ENCODE measurements around the gene ARHGAP9. TPM values are rescaled to one million over a fixed set of nuclear protein-coding genes. Genes with fewer than 3 reads are reported as not detected.

ARHGAP9 gene
- total and polyA plus RNA-seq, 2 donors: 2.9 to 5.2 TPM

GRCh38 chr12:57459055-57459749 lies 20.5 kb downstream of the ARHGAP9 start:
- under 1% methylated on average over 24 of the region's 24 CpGs for WGBS
- peak overlapping the region; percentile 61 for H3K4me3 ChIP-seq (ENCODE audit: low read depth, low read length)
- H3K36me3 ChIP-seq (ENCODE audit: insufficient read depth): no peaks in the 10 kb centered on the region
- no peaks in the 10 kb centered on the region for H3K4me1 ChIP-seq (ENCODE audit: insufficient read depth)
- H3K27ac ChIP-seq (ENCODE audit: low read depth): peak overlapping the region; percentile 43
- peak; percentile 92 for DNase-seq (ENCODE audit: extremely low spot score)

DNA sequence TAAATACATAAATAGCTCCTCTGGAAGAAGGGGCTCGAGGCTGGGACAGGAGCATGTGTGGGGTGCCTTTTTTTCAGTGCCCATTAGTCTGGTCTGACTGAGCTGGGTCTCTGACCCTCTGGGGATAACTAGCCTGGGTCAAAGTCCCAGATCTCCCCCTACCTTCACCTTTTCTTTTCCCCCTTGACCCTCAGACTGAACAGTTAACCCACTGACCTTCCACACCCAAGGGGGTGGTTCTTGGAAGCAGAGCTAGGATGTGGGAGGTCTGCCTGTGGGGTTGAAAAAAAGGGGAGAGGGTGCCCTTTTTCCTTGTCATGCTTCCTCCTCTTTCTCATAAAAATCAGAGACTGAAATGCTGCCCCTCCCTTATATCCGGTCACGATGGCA lies 21.0 kb downstream of the ARHGAP9 start:
- H3K36me3 ChIP-seq (ENCODE audit: insufficient read depth): no peaks in the 10 kb centered on the region
- H3K4me1 ChIP-seq (ENCODE audit: insufficient read depth): no peaks in the 10 kb centered on the region
- WGBS: 25% methylated on average over 3 of the region's 3 CpGs
- DNase-seq (ENCODE audit: extremely low spot score): no peak
- H3K4me3 ChIP-seq (ENCODE audit: low read depth, low read length): no peak overlapping the region
- no peak overlapping the region for H3K27ac ChIP-seq (ENCODE audit: low read depth)

- Histone ChIP-seq H3K4me3 (ENCODE audit: low read depth, low read length) (no peak overlapping the region), H3K36me3 (ENCODE audit: insufficient read depth) (no peaks in the 10 kb centered on the region), H3K4me1 (ENCODE audit: insufficient read depth) (no peaks in the 10 kb centered on the region), H3K27ac (ENCODE audit: low read depth) (no peak overlapping the region)
- 89% methylated on average over 6 of the region's 6 CpGs for WGBS
- no peak for DNase-seq (ENCODE audit: extremely low spot score)
Observed at GRCh38 chr12:57456737-57457490, 22.8 kb downstream of the ARHGAP9 start.

DNA sequence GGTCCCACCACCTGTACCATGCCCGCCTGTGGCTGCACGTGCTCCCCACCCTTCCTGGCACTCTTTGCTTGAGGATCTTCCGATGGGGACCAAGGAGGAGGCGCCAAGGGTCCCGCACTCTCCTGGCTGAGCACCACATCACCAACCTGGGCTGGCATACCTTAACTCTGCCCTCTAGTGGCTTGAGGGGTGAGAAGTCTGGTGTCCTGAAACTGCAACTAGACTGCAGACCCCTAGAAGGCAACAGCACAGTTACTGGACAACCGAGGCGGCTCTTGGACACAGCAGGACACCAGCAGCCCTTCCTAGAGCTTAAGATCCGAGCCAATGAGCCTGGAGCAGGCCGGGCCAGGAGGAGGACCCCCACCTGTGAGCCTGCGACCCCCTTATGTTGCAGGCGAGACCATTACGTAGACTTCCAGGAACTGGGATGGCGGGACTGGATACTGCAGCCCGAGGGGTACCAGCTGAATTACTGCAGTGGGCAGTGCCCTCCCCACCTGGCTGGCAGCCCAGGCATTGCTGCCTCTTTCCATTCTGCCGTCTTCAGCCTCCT lies 23.4 kb downstream of the ARHGAP9 start:
- no peak overlapping the region for H3K27ac ChIP-seq (ENCODE audit: low read depth)
- no peak for DNase-seq (ENCODE audit: extremely low spot score)
- H3K36me3 ChIP-seq (ENCODE audit: insufficient read depth): no peaks in the 10 kb centered on the region
- no peak overlapping the region for H3K4me3 ChIP-seq (ENCODE audit: low read depth, low read length)
- WGBS: 38% methylated on average over 15 of the region's 15 CpGs
- H3K4me1 ChIP-seq (ENCODE audit: insufficient read depth): no peaks in the 10 kb centered on the region

DNA sequence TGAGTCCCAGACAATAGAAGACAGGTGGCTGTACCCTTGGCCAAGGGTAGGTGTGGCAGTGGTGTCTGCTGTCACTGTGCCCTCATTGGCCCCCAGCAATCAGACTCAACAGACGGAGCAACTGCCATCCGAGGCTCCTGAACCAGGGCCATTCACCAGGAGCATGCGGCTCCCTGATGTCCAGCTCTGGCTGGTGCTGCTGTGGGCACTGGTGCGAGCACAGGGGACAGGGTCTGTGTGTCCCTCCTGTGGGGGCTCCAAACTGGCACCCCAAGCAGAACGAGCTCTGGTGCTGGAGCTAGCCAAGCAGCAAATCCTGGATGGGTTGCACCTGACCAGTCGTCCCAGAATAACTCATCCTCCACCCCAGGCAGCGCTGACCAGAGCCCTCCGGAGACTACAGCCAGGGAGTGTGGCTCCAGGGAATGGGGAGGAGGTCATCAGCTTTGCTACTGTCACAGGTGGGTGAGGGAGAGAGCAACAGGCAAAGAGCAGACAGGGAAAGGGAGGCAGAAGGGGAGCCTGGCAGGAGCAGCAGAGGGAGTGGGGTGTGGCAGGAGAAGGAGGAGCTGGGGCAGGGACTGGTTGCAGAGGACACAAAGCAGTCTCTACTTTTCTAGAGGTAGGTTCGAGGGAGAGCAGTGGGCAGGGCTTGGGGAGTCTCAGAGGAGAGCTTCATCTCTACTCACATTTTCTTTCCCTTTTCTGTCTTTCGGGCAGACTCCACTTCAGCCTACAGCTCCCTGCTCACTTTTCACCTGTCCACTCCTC lies 24.1 kb downstream of the ARHGAP9 start:
- no peak overlapping the region for H3K4me3 ChIP-seq (ENCODE audit: low read depth, low read length)
- 50% methylated on average over 10 of the region's 10 CpGs for WGBS
- H3K27ac ChIP-seq (ENCODE audit: low read depth): no peak overlapping the region
- DNase-seq (ENCODE audit: extremely low spot score): no peak
- no peaks in the 10 kb centered on the region for H3K36me3 ChIP-seq (ENCODE audit: insufficient read depth)
- no peaks in the 10 kb centered on the region for H3K4me1 ChIP-seq (ENCODE audit: insufficient read depth)

DNA sequence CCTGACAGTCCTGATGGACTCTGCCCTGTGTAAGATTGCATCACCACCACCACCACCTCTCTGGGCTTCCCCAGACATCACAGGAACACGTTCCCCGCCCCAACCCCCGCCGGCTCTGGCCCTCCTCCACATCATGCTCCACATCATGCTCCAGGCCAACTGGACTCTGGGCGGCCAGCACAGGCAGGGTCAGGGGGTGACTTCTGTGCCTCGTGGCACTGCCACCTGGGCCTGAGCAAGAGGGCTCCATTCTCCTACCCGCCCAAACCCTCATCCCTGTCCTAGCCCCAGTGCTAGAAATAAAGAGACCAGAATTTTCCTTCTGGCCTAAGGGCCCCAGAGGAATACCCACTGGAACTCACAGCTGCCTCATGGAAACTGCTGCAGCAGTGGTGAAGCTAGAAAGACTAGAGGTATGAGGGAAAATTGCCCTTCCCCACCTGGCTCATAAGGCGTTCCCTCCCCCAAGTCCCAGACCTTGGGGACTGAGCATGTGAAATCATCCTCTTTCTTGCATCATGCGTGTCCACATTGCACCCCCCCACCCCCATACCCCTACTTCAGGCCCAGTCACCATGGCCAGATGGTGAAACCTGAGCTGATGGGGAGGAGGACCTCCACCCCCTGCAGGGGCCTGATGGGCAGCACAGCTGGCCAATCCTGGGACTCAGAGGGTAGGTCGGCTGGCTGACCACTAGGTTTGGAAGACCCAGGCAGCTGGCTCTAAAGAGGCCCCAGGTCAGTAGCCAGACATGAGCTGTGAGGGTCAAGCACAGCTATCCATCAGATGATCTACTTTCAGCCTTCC lies 24.9 kb downstream of the ARHGAP9 start, which contains the start of gene INHBE:
Gene INHBE, plus strand, starts transcription at position 742 of the 808 bp plus-strand sequence. CDS start 230 bp downstream, outside the sequence.
- Histone ChIP-seq H3K4me3 (ENCODE audit: low read depth, low read length) (no peak within 1 kb of the TSS), H3K4me1 (ENCODE audit: insufficient read depth) (no peaks in the 10 kb centered on the region), H3K27ac (ENCODE audit: low read depth) (no peak within 1 kb of the TSS), H3K36me3 (ENCODE audit: insufficient read depth) (no peaks in the 10 kb centered on the region)
- no peak for DNase-seq (ENCODE audit: extremely low spot score)
- WGBS: 58% methylated on average over 10 of the region's 10 CpGs

- DNase-seq (ENCODE audit: extremely low spot score): no peak
- H3K4me1 ChIP-seq (ENCODE audit: insufficient read depth): no peaks in the 10 kb centered on the region
- H3K36me3 ChIP-seq (ENCODE audit: insufficient read depth): no peaks in the 10 kb centered on the region
- WGBS: 96% methylated on average over 2 of the region's 2 CpGs
- no peak overlapping the region for H3K4me3 ChIP-seq (ENCODE audit: low read depth, low read length)
- H3K27ac ChIP-seq (ENCODE audit: low read depth): no peak overlapping the region
Observed at GRCh38 chr12:57454213-57454565, 25.5 kb downstream of the ARHGAP9 start.

DNA sequence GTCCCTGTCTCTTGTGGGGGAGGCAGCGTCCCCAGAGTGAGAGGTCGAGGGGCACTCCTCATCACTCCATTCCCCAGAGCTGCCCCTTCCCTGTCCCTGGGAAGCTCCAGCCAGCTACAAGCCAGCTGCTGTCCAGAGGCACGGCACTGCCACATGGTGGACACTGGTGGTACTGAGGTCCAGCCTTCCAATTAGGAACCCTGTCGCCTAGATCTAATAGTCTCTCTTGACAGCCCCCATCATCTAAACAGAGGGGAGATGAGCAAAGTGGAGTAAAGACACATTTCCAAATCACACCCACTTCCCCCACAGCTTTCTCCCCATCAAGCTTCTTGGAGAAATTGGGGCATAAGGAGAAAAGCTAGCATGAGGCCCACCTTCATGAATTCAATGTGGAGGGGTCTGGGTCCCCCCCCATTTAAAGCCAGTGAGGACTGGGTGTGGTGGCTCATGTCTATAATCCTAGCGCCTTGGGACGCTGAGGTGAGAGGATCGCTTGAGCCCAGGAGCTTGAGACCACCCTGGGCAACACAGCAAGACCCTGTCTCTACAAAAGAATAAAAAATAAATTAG lies 26.6 kb downstream of the ARHGAP9 start:
- H3K4me3 ChIP-seq (ENCODE audit: low read depth, low read length): no peak overlapping the region
- no peak for DNase-seq (ENCODE audit: extremely low spot score)
- WGBS: 23% methylated on average over 7 of the region's 7 CpGs

GRCh38 chr12:57452181-57452936 lies 27.3 kb downstream of the ARHGAP9 start:
- 16% methylated on average over 9 of the region's 9 CpGs for WGBS
- no peak overlapping the region for H3K4me3 ChIP-seq (ENCODE audit: low read depth, low read length)
- DNase-seq (ENCODE audit: extremely low spot score): no peak
- no peak overlapping the region for H3K27ac ChIP-seq (ENCODE audit: low read depth)
- H3K36me3 ChIP-seq (ENCODE audit: insufficient read depth): no peaks in the 10 kb centered on the region
- H3K4me1 ChIP-seq (ENCODE audit: insufficient read depth): no peaks in the 10 kb centered on the region

More for the DNA sequence above, 26.6 kb downstream of the ARHGAP9 start:
- Histone ChIP-seq H3K36me3 (ENCODE audit: insufficient read depth) (no peaks in the 10 kb centered on the region), H3K4me1 (ENCODE audit: insufficient read depth) (no peaks in the 10 kb centered on the region), H3K27ac (ENCODE audit: low read depth) (no peak overlapping the region)

DNA sequence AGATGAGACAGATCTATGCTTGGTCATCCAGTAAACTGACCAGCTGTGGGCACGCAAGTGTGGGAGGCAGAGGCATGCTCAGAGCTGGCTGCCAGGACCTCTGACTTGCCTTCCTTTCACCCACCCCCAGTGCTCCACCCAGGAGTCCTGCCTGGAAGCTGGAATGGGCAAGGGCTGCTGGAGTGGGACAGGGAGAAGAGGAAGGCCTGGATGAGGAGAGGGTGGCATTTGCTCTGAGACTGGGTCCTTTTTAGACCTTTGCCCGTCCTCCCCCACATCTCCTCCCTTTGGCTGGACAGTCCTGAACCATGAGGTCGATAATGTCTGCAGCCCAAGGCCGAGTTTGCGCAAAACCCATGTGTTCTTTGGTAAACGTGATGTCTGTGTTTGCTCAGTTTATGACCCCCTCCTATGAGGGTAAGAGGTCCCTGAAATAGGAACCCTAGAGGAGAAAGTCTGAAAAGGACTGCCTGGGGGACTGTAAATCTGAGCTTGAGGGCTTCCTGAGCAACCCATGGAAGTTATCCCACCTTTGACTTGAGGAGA lies 28.4 kb downstream of the ARHGAP9 start:
- WGBS: 79% methylated on average over 6 of the region's 6 CpGs
- H3K36me3 ChIP-seq (ENCODE audit: insufficient read depth): no peaks in the 10 kb centered on the region
- no peaks in the 10 kb centered on the region for H3K4me1 ChIP-seq (ENCODE audit: insufficient read depth)
- no peak overlapping the region for H3K27ac ChIP-seq (ENCODE audit: low read depth)
- no peak for DNase-seq (ENCODE audit: extremely low spot score)
- no peak overlapping the region for H3K4me3 ChIP-seq (ENCODE audit: low read depth, low read length)

- H3K4me1 ChIP-seq (ENCODE audit: insufficient read depth): no peaks in the 10 kb centered on the region
- no peaks in the 10 kb centered on the region for H3K36me3 ChIP-seq (ENCODE audit: insufficient read depth)
- no peak overlapping the region for H3K27ac ChIP-seq (ENCODE audit: low read depth)
- WGBS: 98% methylated on average over 3 of the region's 3 CpGs
- H3K4me3 ChIP-seq (ENCODE audit: low read depth, low read length): no peak overlapping the region
- no peak for DNase-seq (ENCODE audit: extremely low spot score)
Observed at GRCh38 chr12:57450057-57450456, 29.6 kb downstream of the ARHGAP9 start.

GRCh38 chr12:57449375-57449774 lies 30.3 kb downstream of the ARHGAP9 start:
- 97% methylated on average over 7 of the region's 7 CpGs for WGBS
- Histone ChIP-seq H3K27ac (ENCODE audit: low read depth) (no peak overlapping the region), H3K4me3 (ENCODE audit: low read depth, low read length) (no peak overlapping the region), H3K36me3 (ENCODE audit: insufficient read depth) (no peaks in the 10 kb centered on the region), H3K4me1 (ENCODE audit: insufficient read depth) (no peaks in the 10 kb centered on the region)
- no peak for DNase-seq (ENCODE audit: extremely low spot score)
